OCI-LY7 (cell line): ENCODE results near the gene MROH9.

Source experiments
- CTCF ChIP-seq: fragments of 200-600 bp; sonication (generic); conservative IDR thresholded peaks from 2 replicates; pipeline ENCODE4 v1.5.1; 2014; ENCODE audit warnings: mild to moderate bottlenecking, antibody characterized with exemption, low read length, moderate library complexity, mixed read lengths
- EZH2phosphoT487 ChIP-seq: fragments of 200-600 bp; sonication (generic); IDR thresholded peaks from 2 replicates; pipeline ENCODE4 v1.6.1; 2018; ENCODE audit warnings: low read depth, borderline replicate concordance, mild to moderate bottlenecking, mixed run types, antibody characterized with exemption, low read length, moderate library complexity, mixed read lengths

GRCh38 chr1:170887726-170888125 lies 47.6 kb upstream of the MROH9 start:
- TF ChIP-seq CTCF (no peak), EZH2phosphoT487 (no peak)
